Kidney (tissue), 14 donors: ENCODE data around the gene QSOX2. TPM values are rescaled to one million over a fixed set of nuclear protein-coding genes. Genes with fewer than 3 reads are reported as not detected.

Source experiments
- DNase-seq, 5 donors: peaks; one replicate each; pipeline ENCODE4 v3.0.0-alpha.2; 2013 to 2020
- FAIRE-seq: peaks from 2 replicates; lab custom pipeline; 2012; peaks lifted over from hg19 to GRCh38; lab: Jason Lieb, UNC
- H3K27ac ChIP-seq, 2 donors: one replicate each; pipeline ENCODE4 v1.7.0; 2013; ENCODE audit warnings: low read depth in 2 of 2, low read length in 2 of 2, inconsistent platforms in 1 of 2
- H3K27me3 ChIP-seq: one replicate; pipeline ENCODE4 v1.7.1; 2013; ENCODE audit warnings: low read length, inconsistent platforms; ENCODE audit not compliant: control insufficient read depth, insufficient read depth
- H3K36me3 ChIP-seq, 3 donors: one replicate each; pipeline versions ENCODE4 v1.7.0 to v1.7.1; 2013; ENCODE audit warnings: low read length in 3 of 3, control low read depth in 1 of 3, inconsistent platforms in 1 of 3; ENCODE audit not compliant: insufficient read depth in 3 of 3, control insufficient read depth in 2 of 3
- H3K4me1 ChIP-seq, 3 donors: one replicate each; pipeline versions ENCODE4 v1.7.0 to v1.7.1; 2013; ENCODE audit warnings: low read length in 3 of 3, inconsistent platforms in 1 of 3, low read depth in 1 of 3; ENCODE audit not compliant: control insufficient read depth in 2 of 3, insufficient read depth in 2 of 3
- H3K4me3 ChIP-seq, 3 donors: one replicate each; pipeline versions ENCODE4 v1.7.0 to v1.8.1; 2013; ENCODE audit warnings: low read length in 3 of 3, control low read depth in 1 of 3, inconsistent platforms in 1 of 3
- H3K9ac ChIP-seq, 3 donors: one replicate each; pipeline versions ENCODE4 v1.7.0 to v1.7.1; 2013; ENCODE audit warnings: low read length in 3 of 3, control low read depth in 1 of 3, inconsistent platforms in 1 of 3
- H3K9me3 ChIP-seq, 3 donors: one replicate each; pipeline versions ENCODE4 v1.7.0 to v1.7.1; 2013; ENCODE audit warnings: low read length in 3 of 3, control low read depth in 1 of 3, inconsistent platforms in 1 of 3; ENCODE audit not compliant: control insufficient read depth in 2 of 3, insufficient read depth in 1 of 3
- CTCF ChIP-seq: IDR thresholded peaks from 3 replicates; pipeline ENCODE4 v1.5.1; 2012; ENCODE audit warnings: mild to moderate bottlenecking, moderate library complexity, borderline replicate concordance; ENCODE audit not compliant: insufficient read depth; ENCODE audit errors: extremely low read depth
- intact Hi-C: fragments of 100-400 bp; cut with DNase I; formaldehyde crosslinking; loops from one replicate; pipeline ENCODE4 v1.11.1; 2022
- polyA plus RNA-seq: library from polyadenylated mRNA; stranded (reverse); fragments of 350-450 nt; fragmentation: Illumina TruSeq; extraction: RNeasy Lipid Tissue Mini Kit (QIAGEN cat#74804); gene quantifications from one replicate; pipeline ENCODE4 v1.2.3, GENCODE V29; 2014; ENCODE audit warnings: low read depth, low replicate concordance; ENCODE audit not compliant: insufficient read depth
- total RNA-seq: library from RNA; stranded (reverse); fragmentation: NEBNext Ultra II Directional; extraction: Animal tissue kit (Norgen Biotek cat#: 25700); gene quantifications from one replicate; pipeline ENCODE4 v1.2.1, GENCODE V29; 2021
- donor health status: control.
- donor health status: control.
- donor health status: control.
- donor health status: control.
- donor health status: control.
- donor health status: DM: yes; HTN: yes; CAD: no.
- donor health status: Normal renal cell carcinoma (clear cell type).

The QSOX2 gene
- total and polyA plus RNA-seq, 2 donors from 2014 or later: 4.0 to 10.1 TPM

DNA sequence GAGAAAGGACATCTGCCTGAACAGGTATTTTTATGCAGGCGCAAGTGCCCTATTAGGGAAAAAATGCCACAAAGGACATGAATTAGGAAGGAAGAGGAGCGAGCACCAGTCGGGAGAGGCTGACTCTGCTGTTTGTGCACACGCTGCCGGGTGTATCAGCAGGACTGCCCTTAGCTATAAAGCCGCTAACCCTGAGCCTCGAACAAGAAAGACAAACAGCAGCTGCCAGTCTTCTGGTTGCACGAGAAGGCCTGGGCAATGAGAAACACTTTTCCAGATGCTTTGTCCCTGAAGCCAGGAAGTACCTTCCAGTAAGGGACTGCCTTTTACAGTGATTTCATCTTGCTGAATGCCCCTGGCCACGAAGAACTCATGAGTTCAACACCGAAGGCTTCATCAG is 12.6 kb downstream of the QSOX2 start:
- Histone ChIP-seq H3K27ac (no peak overlapping the region), H3K4me3 (no peak overlapping the region), H3K27me3 (no peaks in the 10 kb centered on the region), H3K36me3 (no peaks in the 10 kb centered on the region), H3K4me1 (no peaks in the 10 kb centered on the region), H3K9me3 (no peaks in the 10 kb centered on the region), H3K9ac (no peak overlapping the region)
- no peak for TF ChIP-seq CTCF
- FAIRE-seq (no peak), DNase-seq (peak in 3 of 5 donors; percentile 60 to 79 (median 69))
- intact Hi-C loops: no loop called here

GRCh38 chr9:136231478-136232297 is 13.9 kb downstream of the QSOX2 start:
- H3K4me3 ChIP-seq: no peak overlapping the region
- H3K36me3 ChIP-seq: no peaks in the 10 kb centered on the region
- H3K4me1 ChIP-seq: no peaks in the 10 kb centered on the region
- H3K9me3 ChIP-seq: no peaks in the 10 kb centered on the region
- H3K27ac ChIP-seq: no peak overlapping the region
- H3K9ac ChIP-seq: no peak overlapping the region
- no peak for TF ChIP-seq CTCF
- FAIRE-seq (no peak), DNase-seq (peak in 3 of 5 donors; percentile 30 to 63 (median 30))
- intact Hi-C loops: no loop called here
- no peaks in the 10 kb centered on the region for H3K27me3 ChIP-seq

DNA sequence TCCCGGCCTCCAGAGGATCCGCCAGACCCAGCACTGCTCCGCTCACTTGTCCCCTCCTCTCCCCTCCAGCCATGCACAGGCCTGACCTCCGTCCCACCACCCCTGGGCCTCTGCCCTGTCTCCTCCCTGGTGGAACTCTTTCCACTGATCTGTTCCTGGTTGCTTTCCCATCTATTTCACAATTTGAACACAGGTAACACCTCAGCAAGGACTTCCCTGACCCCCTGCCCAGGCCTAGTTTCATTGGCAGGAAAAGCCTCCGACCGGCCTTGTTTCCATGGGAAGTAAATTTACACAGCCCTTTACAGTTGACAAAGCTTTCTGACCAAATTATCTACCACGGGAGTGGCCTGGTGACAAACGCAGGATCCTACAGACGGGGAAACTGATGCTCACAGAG is 14.8 kb downstream of the QSOX2 start:
- FAIRE-seq (no peak), DNase-seq (no peak)
- Histone ChIP-seq H3K9ac (no peak overlapping the region), H3K9me3 (no peaks in the 10 kb centered on the region), H3K36me3 (peaks cover 0 to 2% (median 0%) of the 10 kb centered on the region in 3 donors), H3K27me3 (no peaks in the 10 kb centered on the region), H3K4me3 (no peak overlapping the region), H3K27ac (no peak overlapping the region), H3K4me1 (no peaks in the 10 kb centered on the region)
- intact Hi-C loops: no loop called here
- TF ChIP-seq CTCF: no peak

DNA sequence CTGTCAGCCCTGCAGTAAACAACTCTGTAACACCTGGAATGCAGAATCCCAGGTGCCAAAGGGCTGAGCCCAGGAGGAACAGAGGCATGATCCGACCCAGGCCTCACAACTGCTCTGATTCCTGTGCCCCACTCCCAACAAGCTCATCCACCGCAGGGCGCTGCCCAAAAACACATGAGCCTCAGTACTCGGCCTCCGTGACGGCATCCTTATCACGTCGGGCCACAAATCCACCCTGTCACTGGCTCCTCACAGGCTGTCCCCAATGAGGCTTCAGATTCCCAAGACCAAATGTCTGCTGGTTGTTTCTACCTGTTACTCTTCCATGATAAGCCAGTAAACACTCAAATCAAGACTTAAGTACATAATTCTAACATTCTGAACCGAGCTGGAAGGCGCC is 15.2 kb downstream of the QSOX2 start:
- no peak overlapping the region for H3K27ac ChIP-seq
- intact Hi-C loops: no loop called here
- no peaks in the 10 kb centered on the region for H3K9me3 ChIP-seq
- H3K27me3 ChIP-seq: no peaks in the 10 kb centered on the region
- H3K36me3 ChIP-seq: peaks cover 0 to 4% (median 0%) of the 10 kb centered on the region in 3 donors
- no peaks in the 10 kb centered on the region for H3K4me1 ChIP-seq
- TF ChIP-seq CTCF: no peak
- FAIRE-seq (no peak), DNase-seq (no peak)
- H3K9ac ChIP-seq: no peak overlapping the region
- no peak overlapping the region for H3K4me3 ChIP-seq
